ENCODE measurements around the gene ITGB6.

Gene ITGB6

GRCh38 chr2:160228141-160228917 lies 28.3 kb upstream of the ITGB6 start:
- TF ChIP-seq CTCF (IDR thresholded peaks at IDR 0.05; ENCODE audit: low read depth, low read length, missing control alignments) = no peak
- Histone ChIP-seq H3K4me3 (ENCODE audit: low read depth, low read length) (no peak overlapping the region), H3K27me3 (replicated peaks) (no peaks in the 10 kb centered on the region), H3K27ac (peak overlapping the region; percentile 99), H3K36me3 (replicated peaks) (no peaks in the 10 kb centered on the region)
- peak; percentile 82 for DNase-seq
- in situ Hi-C loops (cut with HindIII; ENCODE audit: low pct_ligation_motif_present, low sequenced_read_pairs) = no loop called here

GRCh38 chr2:160227293-160227915 lies 27.3 kb upstream of the ITGB6 start:
- no peak for TF ChIP-seq CTCF (IDR thresholded peaks at IDR 0.05; ENCODE audit: low read depth, low read length, missing control alignments)
- H3K4me3 ChIP-seq (ENCODE audit: low read depth, low read length) = no peak overlapping the region
- peak; percentile 82 for DNase-seq
- H3K27ac ChIP-seq = peak overlapping the region; percentile 99
- H3K36me3 ChIP-seq (replicated peaks) = no peaks in the 10 kb centered on the region
- in situ Hi-C loops (cut with HindIII; ENCODE audit: low pct_ligation_motif_present, low sequenced_read_pairs) = no loop called here
- H3K27me3 ChIP-seq (replicated peaks) = no peaks in the 10 kb centered on the region

GRCh38 chr2:160226367-160226766 lies 26.3 kb upstream of the ITGB6 start:
- Histone ChIP-seq H3K27ac (peak overlapping the region; percentile 99), H3K27me3 (replicated peaks) (no peaks in the 10 kb centered on the region), H3K4me3 (ENCODE audit: low read depth, low read length) (no peak overlapping the region), H3K36me3 (replicated peaks) (no peaks in the 10 kb centered on the region)
- DNase-seq = no peak
- in situ Hi-C loops (cut with HindIII; ENCODE audit: low pct_ligation_motif_present, low sequenced_read_pairs) = no loop called here
- no peak for TF ChIP-seq CTCF (IDR thresholded peaks at IDR 0.05; ENCODE audit: low read depth, low read length, missing control alignments)

- no peak for TF ChIP-seq CTCF (IDR thresholded peaks at IDR 0.05; ENCODE audit: low read depth, low read length, missing control alignments)
- H3K27ac ChIP-seq = peak overlapping the region; percentile 99
- H3K4me3 ChIP-seq (ENCODE audit: low read depth, low read length) = no peak overlapping the region
- H3K36me3 ChIP-seq (replicated peaks) = no peaks in the 10 kb centered on the region
- H3K27me3 ChIP-seq (replicated peaks) = no peaks in the 10 kb centered on the region
- DNase-seq = no peak
- in situ Hi-C loops (cut with HindIII; ENCODE audit: low pct_ligation_motif_present, low sequenced_read_pairs) = no loop called here
Measured at GRCh38 chr2:160225722-160226121, 25.6 kb upstream of the ITGB6 start.

GRCh38 chr2:160224507-160224906 lies 24.4 kb upstream of the ITGB6 start:
- no peak for DNase-seq
- Histone ChIP-seq H3K27me3 (replicated peaks) (no peaks in the 10 kb centered on the region), H3K27ac (peak overlapping the region; percentile 99), H3K36me3 (replicated peaks) (no peaks in the 10 kb centered on the region), H3K4me3 (ENCODE audit: low read depth, low read length) (no peak overlapping the region)
- in situ Hi-C loops (cut with HindIII; ENCODE audit: low pct_ligation_motif_present, low sequenced_read_pairs) = no loop called here
- no peak for TF ChIP-seq CTCF (IDR thresholded peaks at IDR 0.05; ENCODE audit: low read depth, low read length, missing control alignments)
